Ramos (cell line): Measurements from ENCODE around the gene COPZ1.

ENCODE experiments used
- in situ Hi-C: fragments of 300-500 bp; cut with MboI; formaldehyde crosslinking; loops from one replicate; pipeline ENCODE4 v1.14.3; 2022; ENCODE audit warnings: low sequenced_read_pairs; ENCODE audit not compliant: unreplicated experiment

Gene COPZ1

GRCh38 chr12:54330442-54330841, 5.5 kb downstream of the COPZ1 start:
- in situ Hi-C loops, result no loop called here

- in situ Hi-C loops, result no loop called here
Observed at GRCh38 chr12:54331461-54331860, 6.5 kb downstream of the COPZ1 start.

- in situ Hi-C loops, result no loop called here
Observed at GRCh38 chr12:54333420-54334034, 8.6 kb downstream of the COPZ1 start.

- in situ Hi-C loops, result no loop called here
Observed at GRCh38 chr12:54337280-54337842, 12.4 kb downstream of the COPZ1 start.

- in situ Hi-C loops, result no loop called here
Observed at GRCh38 chr12:54337854-54338650, 13.1 kb downstream of the COPZ1 start.

GRCh38 chr12:54338698-54339296, 13.9 kb downstream of the COPZ1 start:
- in situ Hi-C loops, result no loop called here

- in situ Hi-C loops, result no loop called here
Observed at GRCh38 chr12:54340846-54341245, 15.9 kb downstream of the COPZ1 start.

- in situ Hi-C loops, result no loop called here
Observed at GRCh38 chr12:54341378-54342300, 16.7 kb downstream of the COPZ1 start.

- in situ Hi-C loops, result no loop called here
Observed at GRCh38 chr12:54349036-54349435, 24.1 kb downstream of the COPZ1 start.

- in situ Hi-C loops, result loop anchor here (25.0 kb wide), 1 partner anchor 362 kb away; the partner anchor contains the start of gene HOXC10
Observed at GRCh38 chr12:54349679-54350078, 24.7 kb downstream of the COPZ1 start.

GRCh38 chr12:54350743-54351142, 25.8 kb downstream of the COPZ1 start:
- in situ Hi-C loops, result loop anchor here (25.0 kb wide), 1 partner anchor 363 kb away; the partner anchor contains the start of gene HOXC10

- in situ Hi-C loops, result loop anchor here (25.0 kb wide), 1 partner anchor 364 kb away; the partner anchor contains the start of gene HOXC10
Observed at GRCh38 chr12:54351341-54351740, 26.4 kb downstream of the COPZ1 start.

- in situ Hi-C loops, result loop anchor here (25.0 kb wide), 1 partner anchor 365 kb away; the partner anchor contains the start of gene HOXC10
Observed at GRCh38 chr12:54352022-54352531, 27.1 kb downstream of the COPZ1 start.

GRCh38 chr12:54352891-54353874, 28.3 kb downstream of the COPZ1 start:
- in situ Hi-C loops, result loop anchor here (25.0 kb wide), 1 partner anchor 366 kb away; the partner anchor contains the start of gene HOXC10

GRCh38 chr12:54354271-54354670, 29.3 kb downstream of the COPZ1 start:
- in situ Hi-C loops, result loop anchor here (25.0 kb wide), 1 partner anchor 367 kb away; the partner anchor contains the start of gene HOXC10

GRCh38 chr12:54355104-54355815, 30.3 kb downstream of the COPZ1 start:
- in situ Hi-C loops, result loop anchor here (25.0 kb wide), 1 partner anchor 368 kb away; the partner anchor contains the start of gene HOXC10

- in situ Hi-C loops, result loop anchor here (25.0 kb wide), 1 partner anchor 369 kb away; the partner anchor contains the start of gene HOXC10
Observed at GRCh38 chr12:54356228-54356627, 31.3 kb downstream of the COPZ1 start.
